ENCODE measurements around the gene ARHGAP19.

GRCh38 chr10:97175586-97175985 is 116.9 kb downstream of the ARHGAP19 start:
- TF ChIP-seq CTCF (IDR thresholded peaks at IDR 0.05), result no peak
- TF ChIP-seq POLR2A (IDR thresholded peaks at IDR 0.05; ENCODE audit: low read depth), result no peak
- no peak for TF ChIP-seq POLR2AphosphoS5 (IDR thresholded peaks at IDR 0.05)
- no peak for TF ChIP-seq EP300 (IDR thresholded peaks at IDR 0.05)

Data from esophagus muscularis mucosa (tissue), 4 donors.